HepG2 (cell line): ENCODE data around the gene ANKRD52. TPM values are rescaled to one million over a fixed set of nuclear protein-coding genes. Genes with fewer than 3 reads are reported as not detected.

Experiments
- ATAC-seq: fragments of 200-7000 bp; cut with Tn5 transposase; 3 replicates; pipeline ENCODE4 v1.9.1; 2020; ENCODE audit warnings: mild to moderate bottlenecking, moderate library complexity
- BruUV-seq: library from RNA; stranded (reverse); fragments of 400-500 nt; replicated peaks from 2 replicates; lab custom pipeline; 2021; lab: Mats Ljungman, UMichigan
- CTCF ChIA-PET: fragments of 300-600 bp; formaldehyde crosslinking; extraction: SDS; loops from one replicate; lab custom pipeline; 2021; ENCODE audit warnings: low total read pairs, inconsistent platforms, low intra/inter-chr PET ratio; lab: Yijun Ruan, JAX
- POLR2A ChIA-PET: fragments of 350-600 bp; sonication (Branson Sonifier 250); formaldehyde crosslinking; loops from one replicate; lab custom pipeline; 2020; ENCODE audit warnings: antibody characterized with exemption, inconsistent platforms; lab: Yijun Ruan, JAX
- DNase-seq: peaks from one replicate; pipeline ENCODE4 v3.0.0-alpha.2; 2015; ENCODE audit warnings: low spot score
- FAIRE-seq: peaks from 3 replicates; lab custom pipeline; 2011; peaks lifted over from hg19 to GRCh38; lab: Jason Lieb, UNC
- H2AFZ ChIP-seq: one replicate; pipeline ENCODE4 v1.6.1; 2011; ENCODE audit warnings: low read length, inconsistent platforms
- H3K27ac ChIP-seq: fragments of 300-600 bp; 3 replicates; pipeline ENCODE4 v1.8.0; 2011; ENCODE audit warnings: mixed run types, mild to moderate bottlenecking, mixed read lengths, low read length, inconsistent platforms; ENCODE audit not compliant: insufficient read depth; ENCODE audit errors: extremely low read length
- H3K27me3 ChIP-seq, 2 experiments: fragments of 200-600 bp in 1 of 2; 2 replicates in 1 of 2; 3 replicates in 1 of 2; pipeline versions ENCODE4 v1.6.0 to v1.8.0; 2011; ENCODE audit warnings: low read length in 2 of 2, mild to moderate bottlenecking in 2 of 2, moderate library complexity in 2 of 2, inconsistent platforms in 1 of 2; ENCODE audit not compliant: insufficient read depth in 2 of 2, control insufficient read depth in 1 of 2
- H3K36me3 ChIP-seq, 2 experiments: fragments of 200-600 bp in 1 of 2; replicated peaks in 1 of 2; 2 replicates in 1 of 2; 3 replicates in 1 of 2; pipeline versions ENCODE4 v1.5.1 to v1.8.0; 2011; ENCODE audit warnings: low read length in 2 of 2, inconsistent platforms in 1 of 2; ENCODE audit not compliant: insufficient read depth in 2 of 2, control insufficient read depth in 1 of 2
- H3K4me1 ChIP-seq: 2 replicates; pipeline ENCODE4 v1.5.1; 2012; ENCODE audit warnings: low read length, inconsistent platforms; ENCODE audit not compliant: insufficient read depth
- H3K4me2 ChIP-seq: 2 replicates; pipeline ENCODE4 v1.6.0; 2011; ENCODE audit warnings: low read depth, low read length, inconsistent platforms
- H3K4me3 ChIP-seq, 3 experiments: fragments of 200-600 bp in 1 of 3; sonication (generic), shearing (Covaris generic) in 1 of 3; replicated peaks in 1 of 3; 2 replicates each; pipeline ENCODE4 v1.5.1; 2011 to 2016; ENCODE audit warnings: low read length in 3 of 3, inconsistent platforms in 2 of 3, low read depth in 2 of 3, mild to moderate bottlenecking in 2 of 3, control low read depth in 1 of 3, mixed read lengths in 1 of 3; ENCODE audit not compliant: insufficient read depth in 1 of 3
- H3K79me2 ChIP-seq: one replicate; pipeline ENCODE4 v1.6.1; 2011; ENCODE audit warnings: low read length, inconsistent platforms; ENCODE audit not compliant: insufficient read depth
- H3K9ac ChIP-seq: 2 replicates; pipeline ENCODE4 v1.6.0; 2011; ENCODE audit warnings: mild to moderate bottlenecking, low read depth, low read length, inconsistent platforms; ENCODE audit not compliant: insufficient read depth
- H3K9me3 ChIP-seq: 2 replicates; pipeline ENCODE4 v1.5.1; 2012; ENCODE audit warnings: mild to moderate bottlenecking, low read length
- H4K20me1 ChIP-seq: 2 replicates; pipeline ENCODE4 v1.6.0; 2011; ENCODE audit warnings: inconsistent platforms, mild to moderate bottlenecking, low read length, moderate library complexity; ENCODE audit not compliant: insufficient read depth
- AKNA ChIP-seq: sonication (generic); formaldehyde crosslinking; IDR thresholded peaks from 2 replicates; pipeline ENCODE4 v1.4.0; 2020; ENCODE audit warnings: missing genetic modification reagents, borderline replicate concordance
- CEBPZ ChIP-seq: IDR thresholded peaks from 2 replicates; pipeline ENCODE4 v1.6.1; 2012; ENCODE audit warnings: low read length, improper control_type of control experiment
- HDAC1 ChIP-seq: sonication (generic); formaldehyde crosslinking; IDR thresholded peaks from 2 replicates; pipeline ENCODE4 v1.5.1; 2020; ENCODE audit warnings: mild to moderate bottlenecking, missing genetic modification reagents
- NBN ChIP-seq: fragments of 450-650 bp; conservative IDR thresholded peaks from 2 replicates; pipeline ENCODE4 v1.6.1; 2017
- POLR2AphosphoS2 ChIP-seq: IDR thresholded peaks from 2 replicates; pipeline ENCODE4 v1.6.1; 2011; ENCODE audit warnings: low read depth, low read length, improper control_type of control experiment
- SAP130 ChIP-seq: IDR thresholded peaks from 2 replicates; pipeline ENCODE4 v1.6.1; 2016; ENCODE audit warnings: low read depth
- USF2 ChIP-seq, 2 experiments: sonication (generic) in 1 of 2; formaldehyde crosslinking in 1 of 2; IDR thresholded peaks; 2 replicates each; pipeline versions ENCODE4 v1.5.1 to v1.6.1; 2011 to 2020; ENCODE audit warnings: borderline replicate concordance in 1 of 2, low read depth in 1 of 2, low read length in 1 of 2, mild to moderate bottlenecking in 1 of 2, missing genetic modification reagents in 1 of 2, moderate library complexity in 1 of 2
- WGBS: methylation state at CpG from one replicate; pipeline ENCODE4 v1.1.6; 2017; ENCODE audit warnings: low lambda C conversion rate; 5-methylcytosine and 5-hydroxymethylcytosine counted together
- in situ Hi-C: cut with HindIII; loops from 2 replicates; pipeline ENCODE4 v1.10.0; 2017; ENCODE audit warnings: low pct_unique_long_range_greater_than_20kb; ENCODE audit not compliant: extremely low pct_ligation_motif_present
- intact Hi-C: fragments of 100-400 bp; cut with micrococcal nuclease; formaldehyde crosslinking; loops from one replicate; pipeline ENCODE4 v1.10.0; 2022; ENCODE audit not compliant: unreplicated experiment
- polyA plus RNA-seq, 8 experiments: library from polyadenylated mRNA; depleted of rRNA in 3 of 8; stranded (reverse) in 7 of 8; unstranded in 1 of 8; fragments of >200 nt; fragmentation: Illumina TruSeq in 4 of 8; extraction: Trizol in 4 of 8; gene quantifications; 2 replicates each; pipeline versions ENCODE4 v1.2.1 to v1.2.3, GENCODE V29; 2011 to 2016; ENCODE audit warnings: low read depth in 4 of 8, missing spikeins in 1 of 8, mixed read lengths in 1 of 8; ENCODE audit not compliant: insufficient read depth in 1 of 8
- total RNA-seq, 5 experiments: library from RNA; depleted of rRNA; stranded (reverse); fragments of >200 nt; fragmentation: Illumina TruSeq; extraction: Trizol; gene quantifications; 2 replicates each; pipeline ENCODE4 v1.2.3, GENCODE V29; 2016; ENCODE audit warnings: low read depth in 1 of 5

The ANKRD52 gene
- total and polyA plus RNA-seq, 2 of the 13 experiments (the other 11 are each of a cell fraction or from before 2014, with no cell fraction given): 7.8 to 9.2 TPM

DNA sequence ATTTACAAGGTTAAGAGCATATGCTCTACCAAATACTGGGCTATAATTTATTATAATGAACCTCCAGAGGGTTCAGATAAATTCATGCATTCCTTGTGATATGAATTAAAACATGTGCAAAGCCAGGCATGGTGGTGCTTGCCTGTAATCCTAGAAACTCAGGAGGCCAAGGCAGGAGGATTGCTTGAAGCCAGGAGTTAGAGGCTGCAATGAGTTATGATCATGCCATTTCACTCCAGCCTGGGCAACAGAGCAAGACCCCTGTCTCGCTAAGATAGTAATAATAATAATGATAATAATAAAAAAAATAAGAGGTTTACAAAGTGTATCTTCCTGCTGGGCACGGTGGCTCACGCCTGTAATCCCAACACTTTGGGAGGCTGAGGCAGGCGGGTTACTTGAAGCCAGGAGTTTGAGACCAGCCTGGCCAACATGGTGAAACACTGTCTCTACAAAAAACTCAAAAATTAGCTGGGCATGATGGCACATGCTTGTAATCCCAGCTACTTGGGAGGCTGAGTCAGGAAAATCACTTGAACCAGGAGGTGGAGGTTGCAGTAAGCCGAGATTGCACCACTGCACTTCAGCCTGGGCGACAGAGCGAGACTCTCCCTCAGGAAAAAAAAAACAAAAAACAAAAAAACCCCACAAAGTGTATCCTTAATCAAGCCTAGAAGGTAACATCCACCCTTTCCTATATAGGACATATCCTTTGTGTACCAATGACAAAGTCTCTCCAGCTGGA, 49.2 kb upstream of the ANKRD52 start (continued):
- no peak for TF ChIP-seq AKNA (CRISPR knock-in tag)

DNA sequence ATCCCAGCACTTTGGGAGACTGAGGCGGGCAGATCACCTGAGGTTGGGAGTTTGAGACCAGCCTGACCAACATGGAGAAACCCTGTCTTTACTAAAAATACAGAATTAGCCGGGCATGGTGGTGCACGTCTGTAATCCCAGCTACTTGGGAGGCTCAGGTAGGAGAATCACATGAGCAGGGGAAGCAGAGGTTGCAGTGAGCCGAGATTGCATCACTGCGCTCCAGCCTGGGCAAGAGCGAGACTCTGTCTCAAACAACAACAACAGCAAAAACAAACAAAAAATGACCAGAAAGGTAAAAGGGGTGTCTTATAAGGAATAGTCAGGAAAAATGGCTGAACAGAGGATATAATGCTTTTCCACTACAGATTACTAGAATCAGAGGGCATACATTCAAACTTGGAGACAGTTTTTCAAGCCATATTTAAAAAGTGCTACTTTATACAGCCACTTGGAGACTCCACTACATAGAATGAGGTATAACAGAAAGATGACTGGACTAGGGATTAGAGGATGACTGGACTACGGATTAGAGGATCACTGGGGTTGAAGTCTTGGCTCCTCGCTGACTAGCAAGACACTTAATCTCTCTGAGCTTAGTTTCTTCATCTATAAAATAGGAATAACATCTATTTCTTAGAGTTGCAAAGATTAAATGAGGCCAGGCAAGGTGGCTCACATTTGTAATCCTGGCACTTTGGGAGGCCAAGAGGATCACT, 46.8 kb upstream of the ANKRD52 start:
- no peak for FAIRE-seq
- H3K27ac ChIP-seq: no peak overlapping the region
- H3K4me1 ChIP-seq: peaks cover 29% of the 10 kb centered on the region
- ChIA-PET POLR2A (interaction anchor here (1.5 kb wide), 1 partner anchor 11 kb away, joined by 7 read pairs; the partner anchor contains the start of gene CNPY2), CTCF (no interaction called here)
- 97% methylated on average over 8 of the region's 8 CpGs for WGBS
- ATAC-seq: no peak
- no TSS peak for BruUV-seq
- no peak overlapping the region for H2AFZ ChIP-seq
- no peaks in the 10 kb centered on the region for H3K79me2 ChIP-seq
- no peaks in the 10 kb centered on the region for H4K20me1 ChIP-seq
- H3K4me3 ChIP-seq: no peak overlapping the region
- no peaks in the 10 kb centered on the region for H3K27me3 ChIP-seq
- in situ Hi-C loops (no loop called here), intact Hi-C loops (no loop called here)
- H3K9ac ChIP-seq: no peak overlapping the region
- peaks cover 7 to 15% of the 10 kb centered on the region in 2 experiments; a peak in 4 of 5 replicates for H3K36me3 ChIP-seq
- H3K4me2 ChIP-seq: no peak overlapping the region
- no peak for DNase-seq
- no peaks in the 10 kb centered on the region for H3K9me3 ChIP-seq
- TF ChIP-seq HDAC1 (CRISPR knock-in tag) (no peak), CEBPZ (no peak), POLR2AphosphoS2 (no peak), SAP130 (CRISPR knock-in tag) (no peak), USF2 (IDR thresholded peaks at IDR 0.05; ENCODE audit: low read depth, low read length) (no peak), USF2 (CRISPR knock-in tag; IDR thresholded peaks at IDR 0.05; ENCODE audit: borderline replicate concordance) (no peak), NBN (no peak)
